HG03108 (cell line): Measurements from ENCODE around the gene TPSD1.
"Not testable (repeated sequence)": the region's sequence is repeated elsewhere in the genome, so short reads cannot be mapped to it uniquely, and the experiment has no call there.

ENCODE experiments used
- ATAC-seq: cut with Tn5 transposase; IDR thresholded peaks from one replicate; pipeline ENCODE4 v1.9.1; 2021; ENCODE audit warnings: moderate library complexity; ENCODE audit not compliant: unreplicated experiment

The TPSD1 gene

DNA sequence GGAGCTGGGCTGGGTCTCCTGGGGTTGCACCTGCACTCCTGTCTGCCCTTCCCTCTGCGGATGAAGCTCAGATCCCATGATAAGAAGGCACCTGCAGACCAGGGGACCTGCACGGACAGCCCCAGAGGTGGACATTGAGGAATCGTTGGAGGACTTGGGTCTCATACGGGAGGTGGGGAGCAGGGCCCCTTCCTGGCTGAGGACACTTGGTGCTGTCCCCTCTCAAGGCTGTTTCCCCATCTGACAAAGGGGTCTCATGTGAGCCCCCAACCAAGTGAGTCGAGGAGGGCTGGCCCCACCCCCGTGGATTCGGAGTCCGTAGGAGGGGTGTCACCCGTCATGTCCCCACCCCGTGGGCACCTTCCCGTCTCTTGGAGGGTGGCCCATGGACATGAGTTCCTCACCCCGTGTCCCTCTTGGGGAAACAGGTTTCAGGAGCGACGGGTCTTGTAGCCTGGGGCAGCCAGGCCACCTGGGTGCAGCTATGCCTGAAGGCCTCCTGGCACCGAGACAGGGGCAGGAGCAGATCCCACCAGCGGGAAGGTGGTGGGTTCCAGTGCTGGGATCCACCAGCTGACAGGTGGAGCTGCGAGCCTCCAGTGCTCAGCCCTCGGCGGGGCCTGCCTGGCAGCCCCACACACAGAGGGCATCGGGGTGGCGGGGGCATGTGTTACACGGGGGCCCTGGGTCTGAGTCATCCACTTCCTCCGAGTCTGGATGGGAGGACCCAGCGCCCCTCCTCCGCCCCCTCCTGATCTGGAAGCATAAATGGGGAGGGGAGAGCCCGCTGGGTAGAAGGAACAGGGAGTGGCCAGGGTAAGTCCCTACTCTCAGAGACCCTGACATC, at the start of gene TPSD1:
Gene TPSD1 (plus strand): TSS at position 794 of the 847 bp plus-strand sequence. CDS start 212 bp downstream, outside the sequence.
- ATAC-seq = not testable (repeated sequence)

GRCh38 chr16:1206326-1206725, 49.5 kb upstream of the TPSD1 start:
- ATAC-seq = no peak

- ATAC-seq = no peak
These were observed 49.1 kb upstream of the TPSD1 start for GRCh38 chr16:1206786-1207185.

- no peak for ATAC-seq
These were observed 47.5 kb upstream of the TPSD1 start for GRCh38 chr16:1208239-1208830.

GRCh38 chr16:1209081-1209480, 46.8 kb upstream of the TPSD1 start:
- no peak for ATAC-seq

GRCh38 chr16:1210461-1210860, 45.4 kb upstream of the TPSD1 start:
- no peak for ATAC-seq

DNA sequence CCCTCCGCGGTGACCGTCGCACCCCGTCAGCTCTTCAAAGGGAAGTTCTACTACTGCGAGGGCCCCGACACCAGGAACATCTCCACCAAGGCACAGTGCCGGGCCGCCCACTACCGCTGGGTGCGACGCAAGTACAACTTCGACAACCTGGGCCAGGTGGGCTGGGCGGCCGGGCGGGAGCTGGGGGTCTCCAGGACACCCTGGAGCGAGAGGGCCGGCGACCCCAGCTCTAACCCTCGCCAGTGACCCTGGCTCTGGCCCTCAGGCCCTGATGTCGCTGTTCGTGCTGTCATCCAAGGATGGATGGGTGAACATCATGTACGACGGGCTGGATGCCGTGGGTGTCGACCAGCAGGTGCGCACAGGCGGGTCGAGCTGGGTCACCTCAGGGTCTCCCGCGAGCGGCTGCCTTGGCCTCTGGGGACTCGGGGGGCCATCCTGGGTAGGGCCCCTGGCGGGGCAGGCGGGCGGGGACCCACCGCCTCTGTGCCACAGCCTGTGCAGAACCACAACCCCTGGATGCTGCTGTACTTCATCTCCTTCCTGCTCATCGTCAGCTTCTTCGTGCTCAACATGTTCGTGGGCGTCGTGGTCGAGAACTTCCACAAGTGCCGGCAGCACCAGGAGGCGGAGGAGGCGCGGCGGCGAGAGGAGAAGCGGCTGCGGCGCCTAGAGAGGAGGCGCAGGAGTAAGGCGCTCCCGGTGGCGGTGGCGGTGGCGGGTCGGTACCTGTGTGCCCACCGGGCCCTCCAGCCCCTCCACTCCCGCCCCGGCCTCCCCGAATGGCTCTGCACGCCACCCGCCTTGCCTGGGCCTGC, 44.2 kb upstream of the TPSD1 start:
- ATAC-seq = no peak

GRCh38 chr16:1212616-1213194, 43.2 kb upstream of the TPSD1 start:
- no peak for ATAC-seq

GRCh38 chr16:1213231-1213630, 42.6 kb upstream of the TPSD1 start:
- no peak for ATAC-seq

- ATAC-seq = no peak
These were observed 42.0 kb upstream of the TPSD1 start for GRCh38 chr16:1213796-1214372.

- no peak for ATAC-seq
These were observed 41.1 kb upstream of the TPSD1 start for GRCh38 chr16:1214719-1215118.

GRCh38 chr16:1215574-1216295, 40.1 kb upstream of the TPSD1 start:
- no peak for ATAC-seq

DNA sequence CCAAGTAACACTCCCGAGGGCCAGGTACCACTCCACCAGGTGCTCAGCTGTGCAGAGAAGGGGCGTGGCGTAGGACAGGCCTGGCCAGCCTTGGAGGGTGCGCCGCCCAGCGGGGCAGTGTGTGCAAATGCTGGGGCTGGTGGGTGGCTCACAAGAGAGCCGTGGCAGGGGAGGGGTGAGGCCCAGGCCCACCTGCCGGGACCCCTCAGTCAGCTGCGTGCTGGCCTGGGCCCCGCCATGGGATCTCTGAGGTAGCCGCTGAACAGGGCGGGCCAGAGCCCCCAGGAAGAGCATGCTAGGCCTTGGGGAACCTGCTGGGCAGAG, 39.6 kb upstream of the TPSD1 start:
- ATAC-seq = no peak

GRCh38 chr16:1216681-1217400, 39.0 kb upstream of the TPSD1 start:
- no peak for ATAC-seq

DNA sequence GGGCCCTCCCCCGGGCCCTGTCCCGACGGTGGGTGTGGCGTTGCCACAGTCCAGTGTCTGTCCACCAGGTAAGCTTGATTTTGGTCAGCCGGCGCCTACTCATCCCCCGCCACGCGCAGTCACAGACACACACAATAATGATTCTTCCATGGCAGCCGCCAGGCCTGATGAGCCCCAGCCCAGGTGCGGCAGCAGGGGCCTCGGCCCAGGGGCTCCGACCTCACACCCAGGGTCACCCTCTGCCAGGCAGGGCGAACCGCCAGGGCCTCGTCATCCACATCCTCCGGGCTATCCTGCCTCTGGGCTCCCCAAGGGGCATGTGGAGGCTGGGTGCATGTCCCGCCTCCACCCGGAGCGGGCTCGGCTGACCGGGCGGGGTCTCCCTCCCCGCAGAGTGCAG, 38.3 kb upstream of the TPSD1 start:
- ATAC-seq = no peak

DNA sequence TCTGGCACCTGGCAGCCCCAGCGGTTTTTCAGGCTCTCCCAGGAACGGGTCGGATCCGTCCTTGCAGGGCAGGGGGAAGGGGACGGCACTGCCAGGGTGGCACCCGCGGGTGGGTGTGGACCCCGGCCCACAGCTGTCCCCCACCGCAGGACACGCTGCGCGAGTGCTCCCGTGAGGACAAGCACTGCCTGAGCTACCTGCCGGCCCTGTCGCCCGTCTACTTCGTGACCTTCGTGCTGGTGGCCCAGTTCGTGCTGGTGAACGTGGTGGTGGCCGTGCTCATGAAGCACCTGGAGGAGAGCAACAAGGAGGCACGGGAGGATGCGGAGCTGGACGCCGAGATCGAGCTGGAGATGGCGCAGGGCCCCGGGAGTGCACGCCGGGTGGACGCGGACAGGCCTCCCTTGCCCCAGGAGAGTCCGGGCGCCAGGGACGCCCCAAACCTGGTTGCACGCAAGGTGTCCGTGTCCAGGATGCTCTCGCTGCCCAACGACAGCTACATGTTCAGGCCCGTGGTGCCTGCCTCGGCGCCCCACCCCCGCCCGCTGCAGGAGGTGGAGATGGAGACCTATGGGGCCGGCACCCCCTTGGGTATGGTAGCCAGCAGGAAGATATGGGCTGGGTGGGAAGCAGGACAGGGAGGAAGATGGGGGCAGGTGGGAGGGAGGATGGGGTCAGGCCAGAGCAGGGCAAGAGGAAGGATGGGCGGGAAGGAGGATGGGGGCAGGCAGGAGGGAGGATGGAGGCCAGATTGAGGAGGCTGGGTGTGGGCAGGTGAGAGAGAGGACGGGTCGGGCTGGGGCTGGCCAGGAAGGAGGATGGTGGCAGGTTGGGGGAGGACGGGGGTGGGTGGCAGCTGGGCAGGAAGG, 37.6 kb upstream of the TPSD1 start:
- ATAC-seq = no peak

- ATAC-seq = no peak
These were observed 36.8 kb upstream of the TPSD1 start for GRCh38 chr16:1218930-1219611.

DNA sequence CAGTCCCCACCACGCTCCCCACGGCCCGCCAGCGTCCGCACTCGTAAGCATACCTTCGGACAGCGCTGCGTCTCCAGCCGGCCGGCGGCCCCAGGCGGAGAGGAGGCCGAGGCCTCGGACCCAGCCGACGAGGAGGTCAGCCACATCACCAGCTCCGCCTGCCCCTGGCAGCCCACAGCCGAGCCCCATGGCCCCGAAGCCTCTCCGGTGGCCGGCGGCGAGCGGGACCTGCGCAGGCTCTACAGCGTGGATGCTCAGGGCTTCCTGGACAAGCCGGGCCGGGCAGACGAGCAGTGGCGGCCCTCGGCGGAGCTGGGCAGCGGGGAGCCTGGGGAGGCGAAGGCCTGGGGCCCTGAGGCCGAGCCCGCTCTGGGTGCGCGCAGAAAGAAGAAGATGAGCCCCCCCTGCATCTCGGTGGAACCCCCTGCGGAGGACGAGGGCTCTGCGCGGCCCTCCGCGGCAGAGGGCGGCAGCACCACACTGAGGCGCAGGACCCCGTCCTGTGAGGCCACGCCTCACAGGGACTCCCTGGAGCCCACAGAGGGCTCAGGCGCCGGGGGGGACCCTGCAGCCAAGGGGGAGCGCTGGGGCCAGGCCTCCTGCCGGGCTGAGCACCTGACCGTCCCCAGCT, 35.7 kb upstream of the TPSD1 start:
- ATAC-seq = no peak
